ENCODE results near the gene RBM47.

The RBM47 gene

GRCh38 chr4:40380647-40381046 lies 249.0 kb downstream of the RBM47 start:
- no peak for DNase-seq (ENCODE audit: low read depth in 1 of 2, low spot score in 1 of 2)

- DNase-seq (ENCODE audit: low read depth in 1 of 2, low spot score in 1 of 2), result no peak
Observed at GRCh38 chr4:40379248-40379647, 250.4 kb downstream of the RBM47 start.

DNA sequence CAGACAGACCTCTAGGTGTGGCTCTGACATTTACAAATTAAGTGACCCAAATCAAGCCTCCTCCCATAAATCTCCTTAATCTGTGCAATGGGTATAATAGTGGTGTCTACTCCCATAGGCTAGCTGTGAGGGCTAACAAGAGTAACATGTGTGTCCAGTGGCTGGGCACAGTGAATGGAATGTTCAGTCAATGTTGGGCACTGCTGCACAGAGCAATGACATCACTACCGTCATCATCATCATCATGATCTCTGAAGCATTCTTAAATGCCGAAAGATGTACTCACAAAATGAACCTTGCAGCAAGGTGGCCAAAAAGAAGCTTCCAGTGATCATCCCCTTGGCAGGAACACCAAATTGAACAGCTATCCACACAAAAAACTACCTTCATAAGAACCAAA lies 251.0 kb downstream of the RBM47 start:
- no peak for DNase-seq (ENCODE audit: low read depth in 1 of 2, low spot score in 1 of 2)

- DNase-seq (ENCODE audit: low read depth in 1 of 2, low spot score in 1 of 2), result no peak
Observed at GRCh38 chr4:40377512-40378365, 251.9 kb downstream of the RBM47 start.

GRCh38 chr4:40375620-40376019 lies 254.0 kb downstream of the RBM47 start:
- no peak for DNase-seq (ENCODE audit: low read depth in 1 of 2, low spot score in 1 of 2)

DNA sequence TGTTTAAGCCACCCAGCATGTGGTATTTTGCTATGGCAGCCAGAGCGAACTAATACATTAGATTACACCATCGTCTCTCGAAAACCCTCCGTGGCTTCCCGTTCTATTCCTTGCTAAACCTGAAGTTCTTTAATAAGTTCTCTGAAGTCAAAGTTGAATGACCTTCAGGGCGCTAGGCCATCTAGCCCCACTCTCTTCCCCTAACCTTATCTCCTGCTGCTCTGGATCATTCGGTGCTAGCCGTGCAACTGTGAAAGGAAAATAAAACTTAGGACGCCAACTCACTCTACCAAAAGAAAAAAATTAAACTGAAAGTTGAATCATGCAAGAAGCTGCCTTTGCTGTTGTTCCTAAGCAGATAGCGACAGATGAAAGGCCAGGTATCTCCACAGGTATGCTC lies 254.6 kb downstream of the RBM47 start:
- no peak for DNase-seq (ENCODE audit: low read depth in 1 of 2, low spot score in 1 of 2)

DNA sequence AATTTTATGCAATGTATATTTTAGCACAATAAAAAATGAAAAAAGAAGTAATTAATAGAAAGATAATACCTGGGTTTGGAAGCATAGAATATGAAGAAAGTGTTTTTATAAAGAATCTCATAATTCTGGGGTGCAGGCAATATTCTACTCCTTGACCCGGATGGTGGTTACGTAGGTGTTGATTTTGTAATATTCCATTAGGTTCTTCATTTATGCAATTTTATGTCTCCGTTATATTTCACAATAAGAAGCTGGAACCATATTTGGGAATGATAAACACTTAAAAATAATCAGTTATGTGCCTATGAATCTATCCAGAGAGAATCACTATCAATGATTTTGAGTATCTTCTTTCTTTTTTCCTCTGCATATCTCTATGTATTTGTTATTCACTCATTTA lies 256.0 kb downstream of the RBM47 start:
- DNase-seq (ENCODE audit: low read depth in 1 of 2, low spot score in 1 of 2), result no peak
